WTC11 (cell line): ENCODE data around the gene CCL8. TPM values are rescaled to one million over a fixed set of nuclear protein-coding genes. Genes with fewer than 3 reads are reported as not detected.
A peak's percentile ranks its signal among the peaks of the same experiment; 100 is the strongest.

ENCODE experiments used
- ATAC-seq: fragments of 200-7000 bp; cut with Tn5 transposase; 2 replicates; pipeline ENCODE4 v1.10.0; 2021; ENCODE audit warnings: mild to moderate bottlenecking, moderate library complexity
- CTCF ChIA-PET: fragments of 300-600 bp; sonication (Branson Sonifier 250); formaldehyde crosslinking; loops from one replicate; lab custom pipeline; 2021; ENCODE audit warnings: antibody characterized with exemption; lab: Charles Lee
- POLR2A ChIA-PET: fragments of 350-600 bp; sonication (Branson Sonifier 250); formaldehyde crosslinking; loops from one replicate; lab custom pipeline; 2021; ENCODE audit warnings: antibody characterized with exemption; lab: Charles Lee
- DNase-seq: peaks from one replicate; pipeline ENCODE4 v3.0.0; 2021; ENCODE audit warnings: low spot score
- H3K27ac Mint-ChIP-seq: 2 replicates; pipeline ENCODE4 v1.8.0; 2021; ENCODE audit warnings: mixed read lengths
- H3K27me3 Mint-ChIP-seq: 2 replicates; pipeline ENCODE4 v1.8.0; 2021; ENCODE audit warnings: low read depth, mild to moderate bottlenecking, moderate library complexity, mixed read lengths
- H3K36me3 Mint-ChIP-seq: 2 replicates; pipeline ENCODE4 v1.8.0; 2021; ENCODE audit warnings: mixed read lengths
- H3K4me1 Mint-ChIP-seq: 2 replicates; pipeline ENCODE4 v1.8.0; 2022; ENCODE audit warnings: mixed read lengths
- H3K4me3 Mint-ChIP-seq: 2 replicates; pipeline ENCODE4 v1.8.0; 2021; ENCODE audit warnings: mild to moderate bottlenecking, moderate library complexity, mixed read lengths
- H3K9me3 Mint-ChIP-seq: 2 replicates; pipeline ENCODE4 v1.8.0; 2021; ENCODE audit warnings: mixed read lengths
- AR ChIP-seq: fragments of 250-450 bp; sonication (Bioruptor Pico); IDR thresholded peaks from 2 replicates; pipeline ENCODE4 v1.9.0; 2021; ENCODE audit warnings: mild to moderate bottlenecking
- CREB1 ChIP-seq: sonication (generic); formaldehyde crosslinking; IDR thresholded peaks from 2 replicates; pipeline ENCODE4 v1.8.0; 2023; ENCODE audit warnings: mild to moderate bottlenecking, missing genetic modification reagents
- CREM ChIP-seq: sonication (generic); formaldehyde crosslinking; IDR thresholded peaks from 2 replicates; pipeline ENCODE4 v1.8.1; 2022; ENCODE audit warnings: mild to moderate bottlenecking, missing genetic modification reagents, moderate library complexity
- ESRRA ChIP-seq: sonication (generic); formaldehyde crosslinking; IDR thresholded peaks from 2 replicates; pipeline ENCODE4 v1.8.1; 2022; ENCODE audit warnings: mild to moderate bottlenecking, missing genetic modification reagents, borderline replicate concordance
- FOXP4 ChIP-seq: sonication (generic); formaldehyde crosslinking; IDR thresholded peaks from 2 replicates; pipeline ENCODE4 v1.8.0; 2022; ENCODE audit warnings: mild to moderate bottlenecking, missing genetic modification reagents
- GRHL2 ChIP-seq: fragments of 250-450 bp; sonication (Bioruptor Pico); IDR thresholded peaks from 2 replicates; pipeline ENCODE4 v1.8.0; 2022; ENCODE audit warnings: mild to moderate bottlenecking, moderate library complexity; ENCODE audit not compliant: insufficient replicate concordance, severe bottlenecking
- GTF2I ChIP-seq: fragments of 250-450 bp; sonication (Bioruptor Pico); conservative IDR thresholded peaks from 2 replicates; pipeline ENCODE4 v1.4.0; 2021; ENCODE audit warnings: mild to moderate bottlenecking
- KAT7 ChIP-seq: sonication (generic); formaldehyde crosslinking; IDR thresholded peaks from 2 replicates; pipeline ENCODE4 v1.8.1; 2023; ENCODE audit warnings: missing genetic modification reagents, mild to moderate bottlenecking, borderline replicate concordance
- NR2C2 ChIP-seq: sonication (generic); formaldehyde crosslinking; IDR thresholded peaks from 2 replicates; pipeline ENCODE4 v1.8.0; 2022; ENCODE audit warnings: mild to moderate bottlenecking, missing genetic modification reagents
- OVOL2 ChIP-seq: fragments of 250-450 bp; sonication (Bioruptor Pico); IDR thresholded peaks from 2 replicates; pipeline ENCODE4 v1.9.0; 2021; ENCODE audit warnings: mild to moderate bottlenecking, borderline replicate concordance
- RORB ChIP-seq: fragments of 250-450 bp; sonication (Bioruptor Pico); IDR thresholded peaks from 2 replicates; pipeline ENCODE4 v1.9.0; 2021; ENCODE audit warnings: mild to moderate bottlenecking
- SP1 ChIP-seq: sonication (generic); formaldehyde crosslinking; conservative IDR thresholded peaks from 2 replicates; pipeline ENCODE4 v1.8.1; 2022; ENCODE audit warnings: missing genetic modification reagents
- TEAD4 ChIP-seq: sonication (generic); formaldehyde crosslinking; IDR thresholded peaks from 2 replicates; pipeline ENCODE4 v1.8.0; 2022; ENCODE audit warnings: mild to moderate bottlenecking, missing genetic modification reagents
- USF2 ChIP-seq: sonication (generic); formaldehyde crosslinking; IDR thresholded peaks from 2 replicates; pipeline ENCODE4 v1.8.1; 2023; ENCODE audit warnings: mild to moderate bottlenecking, missing genetic modification reagents, moderate library complexity
- ZNF121 ChIP-seq: sonication (generic); formaldehyde crosslinking; IDR thresholded peaks from 2 replicates; pipeline ENCODE4 v1.8.0; 2023; ENCODE audit warnings: missing genetic modification reagents
- ZNF138 ChIP-seq: sonication (generic); formaldehyde crosslinking; conservative IDR thresholded peaks from 2 replicates; pipeline ENCODE4 v1.8.1; 2022; ENCODE audit warnings: mild to moderate bottlenecking, moderate library complexity, missing genetic modification reagents
- ZNF396 ChIP-seq: fragments of 250-450 bp; sonication (Bioruptor Pico); IDR thresholded peaks from 2 replicates; pipeline ENCODE4 v1.8.0; 2021; ENCODE audit warnings: mild to moderate bottlenecking, moderate library complexity, borderline replicate concordance
- ZNF425 ChIP-seq: fragments of 250-450 bp; sonication (Bioruptor Pico); conservative IDR thresholded peaks from 2 replicates; pipeline ENCODE4 v1.9.0; 2021; ENCODE audit warnings: mild to moderate bottlenecking
- ZNF532 ChIP-seq: fragments of 250-450 bp; sonication (Bioruptor Pico); IDR thresholded peaks from 2 replicates; pipeline ENCODE4 v1.9.0; 2021; ENCODE audit warnings: mild to moderate bottlenecking, borderline replicate concordance
- total RNA-seq: library from RNA; stranded (reverse); gene quantifications from 3 replicates; pipeline ENCODE4 v1.2.3, GENCODE V29; 2021
- TF ChIP-seq, protein P1 (sequence below): fragments of 200-600 bp; IDR thresholded peaks from 2 replicates; pipeline ENCODE4 v1.8.0; 2022; ENCODE audit warnings: antibody characterized with exemption

The CCL8 gene
- total RNA-seq, 1 experiment from 2014 or later: not detected

- peak; percentile 97 for DNase-seq
- Mint-ChIP-seq H3K36me3 (no peaks in the 10 kb centered on the region), H3K9me3 (no peaks in the 10 kb centered on the region), H3K27ac (no peak overlapping the region), H3K4me3 (no peak overlapping the region), H3K4me1 (peaks cover 5% of the 10 kb centered on the region), H3K27me3 (peaks cover 13% of the 10 kb centered on the region; the same call in 1 of the 2 replicates)
- TF ChIP-seq TEAD4 (no peak), RORB (CRISPR knock-in tag) (no peak), NR2C2 (no peak)
- TF ChIP-seq, protein P1, sequence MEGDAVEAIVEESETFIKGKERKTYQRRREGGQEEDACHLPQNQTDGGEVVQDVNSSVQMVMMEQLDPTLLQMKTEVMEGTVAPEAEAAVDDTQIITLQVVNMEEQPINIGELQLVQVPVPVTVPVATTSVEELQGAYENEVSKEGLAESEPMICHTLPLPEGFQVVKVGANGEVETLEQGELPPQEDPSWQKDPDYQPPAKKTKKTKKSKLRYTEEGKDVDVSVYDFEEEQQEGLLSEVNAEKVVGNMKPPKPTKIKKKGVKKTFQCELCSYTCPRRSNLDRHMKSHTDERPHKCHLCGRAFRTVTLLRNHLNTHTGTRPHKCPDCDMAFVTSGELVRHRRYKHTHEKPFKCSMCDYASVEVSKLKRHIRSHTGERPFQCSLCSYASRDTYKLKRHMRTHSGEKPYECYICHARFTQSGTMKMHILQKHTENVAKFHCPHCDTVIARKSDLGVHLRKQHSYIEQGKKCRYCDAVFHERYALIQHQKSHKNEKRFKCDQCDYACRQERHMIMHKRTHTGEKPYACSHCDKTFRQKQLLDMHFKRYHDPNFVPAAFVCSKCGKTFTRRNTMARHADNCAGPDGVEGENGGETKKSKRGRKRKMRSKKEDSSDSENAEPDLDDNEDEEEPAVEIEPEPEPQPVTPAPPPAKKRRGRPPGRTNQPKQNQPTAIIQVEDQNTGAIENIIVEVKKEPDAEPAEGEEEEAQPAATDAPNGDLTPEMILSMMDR: peak; percentile 89
- ATAC-seq: peak; percentile 96
- ChIA-PET POLR2A (interaction anchor here (1.2 kb wide), 2 partner anchors 160 to 161 kb away, joined by 4 to 7 read pairs; no protein-coding TSS in a partner anchor), CTCF (interaction anchor here (0.5 to 6.8 kb wide), 107 partner anchors 8 to 722 kb away, joined by 3 to 346 read pairs (median 5); partner anchors contain the start of genes CCL11, CCL2 and CCL8)
Measured at GRCh38 chr17:34361478-34362061, 42.3 kb downstream of the CCL8 start.

GRCh38 chr17:34363183-34363661 is 44.0 kb downstream of the CCL8 start, which contains the start of gene CCL1:
Gene CCL1, minus strand, starts transcription at chr17:34363233. Its CDS starts 72 bp downstream, at chr17:34363161.
- no peak for ATAC-seq
- H3K27ac Mint-ChIP-seq: no peak within 1 kb of the TSS
- no peak for DNase-seq
- peaks cover 10% of the 10 kb centered on the region; the same call in 1 of the 2 replicates for H3K27me3 Mint-ChIP-seq
- POLR2A ChIA-PET: no interaction called here
- no peak within 1 kb of the TSS for H3K4me3 Mint-ChIP-seq
- peaks cover 10% of the 10 kb centered on the region for H3K4me1 Mint-ChIP-seq
- H3K36me3 Mint-ChIP-seq: no peaks in the 10 kb centered on the region
- CTCF ChIA-PET: interaction anchor here (2.2 to 6.8 kb wide), 4 partner anchors 22 to 193 kb away, joined by 45 to 346 read pairs (median 126); no protein-coding TSS in a partner anchor
- H3K9me3 Mint-ChIP-seq: no peaks in the 10 kb centered on the region
- no peak for TF ChIP-seq ZNF138 (CRISPR knock-in tag)
- TF ChIP-seq SP1 (CRISPR knock-in tag): no peak
- no peak for TF ChIP-seq ZNF121 (CRISPR knock-in tag)
- no peak for TF ChIP-seq CREB1 (CRISPR knock-in tag)
- no peak for TF ChIP-seq USF2
- TF ChIP-seq ESRRA (CRISPR knock-in tag): no peak
- TF ChIP-seq ZNF532: no peak
- TF ChIP-seq ZNF396 (CRISPR knock-in tag): no peak
- TF ChIP-seq ZNF425 (CRISPR knock-in tag): no peak
- no peak for TF ChIP-seq GTF2I
- TF ChIP-seq CREM: no peak
- TF ChIP-seq KAT7 (CRISPR knock-in tag): no peak
- no peak for TF ChIP-seq RORB (CRISPR knock-in tag)
- TF ChIP-seq GRHL2 (CRISPR knock-in tag): no peak
- TF ChIP-seq OVOL2 (CRISPR knock-in tag): no peak
- no peak for TF ChIP-seq FOXP4 (CRISPR knock-in tag)
- no peak for TF ChIP-seq AR (CRISPR knock-in tag)
